HG03025 (cell line): Measurements from ENCODE around the gene DYRK1A.

Source experiments
- ATAC-seq: cut with Tn5 transposase; IDR thresholded peaks from one replicate; pipeline ENCODE4 v1.9.1; 2021; ENCODE audit warnings: mild to moderate bottlenecking, moderate library complexity; ENCODE audit not compliant: unreplicated experiment, low FRiP score

DYRK1A gene

GRCh38 chr21:37383784-37384311 lies 17.3 kb downstream of the DYRK1A start:
- no peak for ATAC-seq

- ATAC-seq: no peak
These were observed 17.8 kb downstream of the DYRK1A start for GRCh38 chr21:37384416-37384815.

GRCh38 chr21:37385179-37385765 lies 18.7 kb downstream of the DYRK1A start:
- ATAC-seq: no peak

GRCh38 chr21:37386151-37386550 lies 19.6 kb downstream of the DYRK1A start:
- ATAC-seq: no peak

- ATAC-seq: no peak
These were observed 22.9 kb downstream of the DYRK1A start for GRCh38 chr21:37389456-37389855.

GRCh38 chr21:37391666-37392065 lies 25.1 kb downstream of the DYRK1A start:
- ATAC-seq: no peak

- ATAC-seq: no peak
These were observed 25.9 kb downstream of the DYRK1A start for GRCh38 chr21:37392441-37392840.

- ATAC-seq: no peak
These were observed 26.5 kb downstream of the DYRK1A start for GRCh38 chr21:37393030-37393429.

- ATAC-seq: no peak
These were observed 27.2 kb downstream of the DYRK1A start for GRCh38 chr21:37393786-37394185.

- no peak for ATAC-seq
These were observed 29.4 kb downstream of the DYRK1A start for GRCh38 chr21:37395961-37396360.

- no peak for ATAC-seq
These were observed 30.3 kb downstream of the DYRK1A start for GRCh38 chr21:37396855-37397254.

GRCh38 chr21:37398697-37399096 lies 32.1 kb downstream of the DYRK1A start:
- ATAC-seq: no peak

GRCh38 chr21:37402251-37402867 lies 35.8 kb downstream of the DYRK1A start:
- no peak for ATAC-seq

- no peak for ATAC-seq
These were observed 39.1 kb downstream of the DYRK1A start for GRCh38 chr21:37405629-37406028.

- ATAC-seq: no peak
These were observed 41.3 kb downstream of the DYRK1A start for GRCh38 chr21:37407719-37408420.

- no peak for ATAC-seq
These were observed 42.1 kb downstream of the DYRK1A start for GRCh38 chr21:37408464-37409193.

- ATAC-seq: no peak
These were observed 44.1 kb downstream of the DYRK1A start for GRCh38 chr21:37410639-37411038.

- no peak for ATAC-seq
These were observed 46.2 kb downstream of the DYRK1A start for GRCh38 chr21:37412603-37413360.

GRCh38 chr21:37413553-37414291 lies 47.1 kb downstream of the DYRK1A start:
- ATAC-seq: no peak
